GM10847 (cell line): Measurements from ENCODE around the gene MYLK2.

ENCODE experiments used
- POLR2A ChIP-seq: IDR thresholded peaks from 2 replicates; pipeline ENCODE4 v1.6.1; 2011; ENCODE audit not compliant: insufficient read length; ENCODE audit errors: extremely low read depth

MYLK2 gene

GRCh38 chr20:31819083-31819784, at the start of gene MYLK2:
MYLK2 (plus strand) TSS chr20:31819356; CDS start chr20:31819581, 225 bp downstream.
- TF ChIP-seq POLR2A: no peak

GRCh38 chr20:31769681-31770080, 49.5 kb upstream of the MYLK2 start:
- TF ChIP-seq POLR2A: no peak

- TF ChIP-seq POLR2A: no peak
Observed at GRCh38 chr20:31770243-31770642, 48.9 kb upstream of the MYLK2 start.

- TF ChIP-seq POLR2A: no peak
Observed at GRCh38 chr20:31774408-31774807, 44.7 kb upstream of the MYLK2 start.

GRCh38 chr20:31780839-31781238, 38.3 kb upstream of the MYLK2 start:
- no peak for TF ChIP-seq POLR2A

GRCh38 chr20:31781945-31782344, 37.2 kb upstream of the MYLK2 start:
- TF ChIP-seq POLR2A: no peak

GRCh38 chr20:31784354-31785044, 34.7 kb upstream of the MYLK2 start:
- TF ChIP-seq POLR2A: no peak

- TF ChIP-seq POLR2A: no peak
Observed at GRCh38 chr20:31785089-31785488, 34.1 kb upstream of the MYLK2 start.

GRCh38 chr20:31788578-31788977, 30.6 kb upstream of the MYLK2 start:
- TF ChIP-seq POLR2A: no peak

- TF ChIP-seq POLR2A: no peak
Observed at GRCh38 chr20:31790401-31790800, 28.8 kb upstream of the MYLK2 start.

- no peak for TF ChIP-seq POLR2A
Observed at GRCh38 chr20:31797364-31797763, 21.8 kb upstream of the MYLK2 start.

GRCh38 chr20:31801508-31801907, 17.6 kb upstream of the MYLK2 start:
- TF ChIP-seq POLR2A: no peak

- no peak for TF ChIP-seq POLR2A
Observed at GRCh38 chr20:31803552-31804291, 15.4 kb upstream of the MYLK2 start.

GRCh38 chr20:31806564-31807355, 12.4 kb upstream of the MYLK2 start:
- TF ChIP-seq POLR2A: no peak

- no peak for TF ChIP-seq POLR2A
Observed at GRCh38 chr20:31808481-31808880, 10.7 kb upstream of the MYLK2 start.
